ENCODE results near the gene RSPH1. TPM values are rescaled to one million over a fixed set of nuclear protein-coding genes. Genes with fewer than 3 reads are reported as not detected.
"Not testable (repeated sequence)": the region's sequence is repeated elsewhere in the genome, so short reads cannot be mapped to it uniquely, and the experiment has no call there.

Gene RSPH1
- polyA plus RNA-seq, 2 of the 4 experiments (the other 2 are of a cell fraction), result 0.71 to 0.85 TPM

- CTCF ChIA-PET, result interaction anchor here (1.4 kb wide), 1 partner anchor 11 kb away, joined by 3 read pairs; no protein-coding TSS in a partner anchor
- POLR2A ChIA-PET; DNase-seq (ENCODE audit: low read depth in 1 of 2, low spot score in 1 of 2); ATAC-seq; FAIRE-seq; H3K9me3 ChIP-seq; H3K27ac ChIP-seq; H3K4me3 ChIP-seq; H3K4me2 ChIP-seq: not testable (repeated sequence)
- H3K4me1 ChIP-seq, result peaks cover 13% of the 10 kb centered on the region
- WGBS (ENCODE audit: missing lambda C conversion rate), result 93% methylated on average over 4 of the region's 4 CpGs
Observed at GRCh38 chr21:42469726-42470125, 26.3 kb downstream of the RSPH1 start.

- H3K4me1 ChIP-seq, result peaks cover 8% of the 10 kb centered on the region
- ATAC-seq (no peak), DNase-seq (ENCODE audit: low read depth in 1 of 2, low spot score in 1 of 2) (no peak), FAIRE-seq (no peak)
- no peak overlapping the region for H3K4me3 ChIP-seq
- no peak overlapping the region for H3K4me2 ChIP-seq
- H3K9me3 ChIP-seq, result no peaks in the 10 kb centered on the region
- ChIA-PET CTCF (interaction anchor here (1.4 kb wide), 1 partner anchor 12 kb away, joined by 3 read pairs; no protein-coding TSS in a partner anchor), POLR2A (no interaction called here)
- 45% methylated on average over 2 of the region's 2 CpGs for WGBS (ENCODE audit: missing lambda C conversion rate)
- TF ChIP-seq JUN (IDR thresholded peaks at IDR 0.05) (no peak), RFX5 (IDR thresholded peaks at IDR 0.05) (no peak), TFCP2L1 (CRISPR knock-in tag; IDR thresholded peaks at IDR 0.05) (no peak), HMGXB4 (CRISPR knock-in tag; IDR thresholded peaks at IDR 0.05; ENCODE audit: borderline replicate concordance) (no peak), HEYL (CRISPR knock-in tag; IDR thresholded peaks at IDR 0.05) (no peak), SREBF2 (IDR thresholded peaks at IDR 0.05) (no peak), RARB (CRISPR knock-in tag; IDR thresholded peaks at IDR 0.05) (no peak), MAZ (IDR thresholded peaks at IDR 0.05; ENCODE audit: borderline replicate concordance, low read depth, low read length) (no peak), SMC3 (IDR thresholded peaks at IDR 0.05) (no peak), ZSCAN20 (CRISPR knock-in tag; IDR thresholded peaks at IDR 0.05) (no peak), ATOH8 (CRISPR knock-in tag; IDR thresholded peaks at IDR 0.05; ENCODE audit: low read depth) (no peak), RAD21 (conservative IDR thresholded peaks at IDR 0.05 in 1 of 2, IDR thresholded peaks at IDR 0.05 in 1 of 2) (no peak), CHD4 (IDR thresholded peaks at IDR 0.05; ENCODE audit: borderline replicate concordance) (no peak), HES2 (IDR thresholded peaks at IDR 0.05) (no peak), EP300 (IDR thresholded peaks at IDR 0.05) (no peak)
- H3K27ac ChIP-seq, result no peak overlapping the region
Observed at GRCh38 chr21:42469272-42469671, 26.8 kb downstream of the RSPH1 start.

GRCh38 chr21:42468491-42469131, 27.4 kb downstream of the RSPH1 start:
- no peak for DNase-seq (ENCODE audit: low read depth in 1 of 2, low spot score in 1 of 2)
- H3K4me3 ChIP-seq, result no peak overlapping the region
- POLR2A ChIA-PET, result no interaction called here
- no peak for FAIRE-seq
- TF ChIP-seq HEYL (CRISPR knock-in tag; IDR thresholded peaks at IDR 0.05), result no peak
- ATAC-seq, result no peak
- WGBS (ENCODE audit: missing lambda C conversion rate), result 82% methylated on average over 6 of the region's 6 CpGs
- no peak overlapping the region for H3K4me2 ChIP-seq
- peaks cover 2% of the 10 kb centered on the region for H3K4me1 ChIP-seq
- H3K27ac ChIP-seq, result no peak overlapping the region
- H3K9me3 ChIP-seq, result no peaks in the 10 kb centered on the region
- CTCF ChIA-PET, result interaction anchor here (1.4 to 1.5 kb wide), 2 partner anchors 13 to 14 kb away, joined by 3 to 4 read pairs; no protein-coding TSS in a partner anchor
